ENCODE results near the gene ANK3. TPM values are rescaled to one million over a fixed set of nuclear protein-coding genes. Genes with fewer than 3 reads are reported as not detected.

ANK3 gene
- total and polyA plus RNA-seq, 8 donors: 3.3 to 28.5 (median 17.3) TPM

DNA sequence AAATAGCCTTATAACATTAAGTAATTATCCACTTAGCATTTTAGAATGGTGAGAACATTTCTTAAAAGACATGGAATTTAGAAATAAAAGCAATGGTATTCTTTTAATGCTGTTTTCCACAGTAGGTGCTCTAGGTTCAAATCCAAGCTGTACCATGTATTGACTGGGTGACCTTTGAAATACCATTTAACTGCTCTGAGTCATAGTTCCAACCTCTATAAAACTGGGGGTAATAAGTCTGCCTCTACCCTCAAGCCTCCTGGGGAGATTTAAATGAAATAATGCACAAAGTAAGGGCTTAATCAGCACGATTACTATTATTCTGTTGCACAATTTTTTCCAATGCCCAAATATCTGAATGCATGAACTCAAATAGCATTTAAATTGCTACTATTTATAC is 246.9 kb downstream of the ANK3 start:
- Histone ChIP-seq H3K4me3 (no peak overlapping the region), H3K36me3 (no peaks in the 10 kb centered on the region), H3K4me1 (peaks cover 0 to 2% (median 0%) of the 10 kb centered on the region in 3 donors), H3K27me3 (no peaks in the 10 kb centered on the region), H3K9me3 (no peaks in the 10 kb centered on the region), H3K27ac (no peak overlapping the region)
- DNase-seq (no peak), FAIRE-seq (no peak), ATAC-seq (no peak)
- TF ChIP-seq CTCF (IDR thresholded peaks at IDR 0.05): no peak
- 90 to 93% methylated on average over 1 of the region's 1 CpG for WGBS, 2 donors
- intact Hi-C loops (cut with DNase I): no loop called here

DNA sequence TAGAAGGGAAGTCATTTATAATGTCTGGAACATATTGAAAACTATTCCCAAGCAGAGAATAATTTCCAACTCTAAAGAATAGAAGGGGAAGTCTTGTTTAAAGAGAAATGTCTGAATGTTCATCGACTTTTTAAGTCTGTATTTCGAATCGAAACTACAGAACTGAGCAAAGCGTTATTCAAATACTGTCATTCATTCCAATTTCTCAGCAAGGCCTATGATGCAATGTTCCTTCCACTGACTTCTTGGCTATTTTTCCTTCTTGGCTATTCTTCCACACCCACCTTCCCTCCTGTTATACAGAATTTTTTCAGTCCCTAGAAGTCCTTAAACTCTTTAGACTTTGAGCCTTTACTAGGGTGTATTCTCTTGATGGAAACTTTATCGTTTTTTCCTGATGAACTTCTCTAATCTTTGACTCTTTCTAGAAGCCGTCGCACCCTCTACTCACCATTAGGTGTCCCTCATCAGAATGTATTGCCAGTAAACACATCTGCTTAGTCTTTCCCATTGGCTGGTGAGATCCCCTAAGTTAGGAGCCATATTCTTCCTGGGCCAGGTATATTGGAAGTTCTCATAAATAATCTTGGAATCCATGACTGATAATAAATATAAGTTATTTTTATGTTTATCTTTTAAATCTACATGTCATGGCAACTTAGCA is 247.6 kb downstream of the ANK3 start:
- no peak overlapping the region for H3K4me3 ChIP-seq
- ATAC-seq (no peak), DNase-seq (no peak), FAIRE-seq (no peak)
- H3K9me3 ChIP-seq: no peaks in the 10 kb centered on the region
- no peaks in the 10 kb centered on the region for H3K36me3 ChIP-seq
- H3K27ac ChIP-seq: no peak overlapping the region
- no peaks in the 10 kb centered on the region for H3K27me3 ChIP-seq
- peaks cover 0 to 6% (median 0%) of the 10 kb centered on the region in 3 donors for H3K4me1 ChIP-seq
- intact Hi-C loops (cut with DNase I): no loop called here
- no peak for TF ChIP-seq CTCF (IDR thresholded peaks at IDR 0.05)
- 96 to 97% methylated on average over 7 of the region's 7 CpGs for WGBS, 2 donors

- Histone ChIP-seq H3K36me3 (no peaks in the 10 kb centered on the region), H3K4me1 (peaks cover 0 to 6% (median 0%) of the 10 kb centered on the region in 3 donors), H3K27me3 (no peaks in the 10 kb centered on the region), H3K9me3 (no peaks in the 10 kb centered on the region), H3K27ac (peak overlapping the region in 2 of 4 donors; percentile 14 to 45), H3K4me3 (peak overlapping the region in 1 of 4 donors; percentile 5)
- TF ChIP-seq CTCF (IDR thresholded peaks at IDR 0.05): no peak
- DNase-seq (no peak), ATAC-seq (peak in 3 of 4 donors; percentile 45 to 62 (median 60)), FAIRE-seq (no peak)
- intact Hi-C loops (cut with DNase I): no loop called here
- 65 to 72% methylated on average over 12 of the region's 12 CpGs for WGBS, 2 donors
Observed at GRCh38 chr10:60140651-60141632, 248.7 kb downstream of the ANK3 start.

DNA sequence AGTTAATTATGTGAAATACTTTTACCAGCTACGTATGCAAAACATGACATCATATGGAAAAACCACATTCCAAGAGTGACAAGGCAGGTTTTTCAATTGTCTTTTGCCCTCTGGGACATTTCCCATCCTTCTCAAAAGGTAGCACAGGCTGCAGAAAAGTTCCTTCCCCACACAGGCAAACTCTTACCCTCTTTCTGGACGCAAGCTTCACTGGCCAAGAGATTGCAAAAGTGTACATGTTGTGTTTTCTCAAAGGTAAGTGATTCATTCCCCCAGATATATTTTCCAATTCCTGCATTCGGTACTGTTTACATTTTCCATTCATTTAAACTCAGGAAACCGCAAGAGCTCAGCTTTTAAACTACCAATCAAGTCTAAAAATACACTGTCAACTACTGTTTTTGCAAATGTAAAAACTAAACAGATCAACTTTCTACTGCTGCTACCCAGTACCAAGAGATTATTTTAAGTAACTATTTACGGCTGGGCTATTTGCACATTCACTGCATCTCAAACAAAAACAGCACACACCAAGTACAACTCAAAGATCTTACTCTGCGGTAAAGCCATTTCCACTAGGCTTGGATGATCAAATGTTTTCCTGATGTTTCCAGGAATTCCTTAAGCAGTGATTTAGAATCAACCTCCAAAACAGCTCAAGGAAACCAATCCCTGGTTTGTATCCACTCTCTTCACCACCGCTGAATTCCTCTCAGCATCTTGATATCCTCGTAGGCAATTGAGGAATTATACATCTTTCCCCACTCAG is 249.7 kb downstream of the ANK3 start:
- no peaks in the 10 kb centered on the region for H3K36me3 ChIP-seq
- peaks cover 0 to 6% (median 0%) of the 10 kb centered on the region in 3 donors for H3K4me1 ChIP-seq
- peak in 1 of 4 donors; percentile 34 for ATAC-seq
- intact Hi-C loops (cut with DNase I): no loop called here
- 48 to 51% methylated on average over 8 of the region's 8 CpGs for WGBS, 2 donors
- H3K4me3 ChIP-seq: no peak overlapping the region
- TF ChIP-seq CTCF (IDR thresholded peaks at IDR 0.05): no peak
- no peaks in the 10 kb centered on the region for H3K9me3 ChIP-seq
- no peak for DNase-seq
- no peak for FAIRE-seq
- peak overlapping the region in 1 of 4 donors; percentile 45 for H3K27ac ChIP-seq
- no peaks in the 10 kb centered on the region for H3K27me3 ChIP-seq

All from pancreas (tissue), 10 donors.